Osteoblast (primary cell): Measurements from ENCODE around the gene FOXK1. TPM values are rescaled to one million over a fixed set of nuclear protein-coding genes. Genes with fewer than 3 reads are reported as not detected.

Experiments used
- DNase-seq: peaks from one replicate; pipeline ENCODE4 v3.0.0; 2011; ENCODE audit warnings: low spot score, mixed read lengths; ENCODE audit not compliant: insufficient read length; ENCODE audit errors: missing footprints
- H2AFZ ChIP-seq: 2 replicates; pipeline ENCODE4 v1.6.0; 2011; ENCODE audit warnings: mild to moderate bottlenecking, low read length
- H3K27ac ChIP-seq: 2 replicates; pipeline ENCODE4 v1.5.1; 2011; ENCODE audit warnings: mild to moderate bottlenecking, low read depth, low read length, moderate library complexity
- H3K27me3 ChIP-seq: 2 replicates; pipeline ENCODE4 v1.6.0; 2012; ENCODE audit warnings: mild to moderate bottlenecking, control low read depth, inconsistent platforms, low read length, moderate library complexity; ENCODE audit not compliant: insufficient read depth
- H3K36me3 ChIP-seq: 2 replicates; pipeline ENCODE4 v1.5.1; 2011; ENCODE audit warnings: mild to moderate bottlenecking, low read length, control low read depth, moderate library complexity; ENCODE audit not compliant: insufficient read depth
- H3K4me1 ChIP-seq: 2 replicates; pipeline ENCODE4 v1.5.1; 2011; ENCODE audit warnings: mild to moderate bottlenecking, low read length, control low read depth, moderate library complexity; ENCODE audit not compliant: insufficient read depth
- H3K4me2 ChIP-seq: 2 replicates; pipeline ENCODE4 v1.6.0; 2011; ENCODE audit warnings: mild to moderate bottlenecking, low read length; ENCODE audit not compliant: insufficient read depth
- H3K4me3 ChIP-seq: fragments of 200-600 bp; sonication (generic); 3 replicates; pipeline ENCODE4 v1.5.1; 2012; ENCODE audit warnings: mild to moderate bottlenecking, low read length, inconsistent platforms; ENCODE audit not compliant: insufficient read depth
- H3K79me2 ChIP-seq: 2 replicates; pipeline ENCODE4 v1.6.0; 2012; ENCODE audit warnings: mild to moderate bottlenecking, low read length, control low read depth, inconsistent platforms; ENCODE audit not compliant: insufficient read depth
- H3K9me3 ChIP-seq: 2 replicates; pipeline ENCODE4 v1.5.1; 2011; ENCODE audit warnings: low read depth, low read length, control low read depth
- H4K20me1 ChIP-seq: 2 replicates; pipeline ENCODE4 v1.6.0; 2012; ENCODE audit warnings: mild to moderate bottlenecking, low read length, control low read depth; ENCODE audit not compliant: insufficient read depth
- total RNA-seq: library from RNA; depleted of rRNA; stranded (reverse); fragments of >200 nt; gene quantifications from 2 replicates; pipeline ENCODE4 v1.2.3, GENCODE V29; 2012
- TF ChIP-seq, protein P1 (sequence below): IDR thresholded peaks from 2 replicates; pipeline ENCODE4 v1.5.1; 2011; ENCODE audit warnings: mild to moderate bottlenecking, low read depth, low read length, moderate library complexity; ENCODE audit errors: extremely low read depth

Gene FOXK1
- total RNA-seq, 1 donor: 31.8 TPM

- H4K20me1 ChIP-seq: peaks cover 6% of the 10 kb centered on the region
- H3K9me3 ChIP-seq: no peaks in the 10 kb centered on the region
- no peaks in the 10 kb centered on the region for H3K4me1 ChIP-seq
- H3K27me3 ChIP-seq: no peaks in the 10 kb centered on the region
- peaks cover 40% of the 10 kb centered on the region for H3K36me3 ChIP-seq
- no peak overlapping the region for H3K4me2 ChIP-seq
- TF ChIP-seq, protein P1, sequence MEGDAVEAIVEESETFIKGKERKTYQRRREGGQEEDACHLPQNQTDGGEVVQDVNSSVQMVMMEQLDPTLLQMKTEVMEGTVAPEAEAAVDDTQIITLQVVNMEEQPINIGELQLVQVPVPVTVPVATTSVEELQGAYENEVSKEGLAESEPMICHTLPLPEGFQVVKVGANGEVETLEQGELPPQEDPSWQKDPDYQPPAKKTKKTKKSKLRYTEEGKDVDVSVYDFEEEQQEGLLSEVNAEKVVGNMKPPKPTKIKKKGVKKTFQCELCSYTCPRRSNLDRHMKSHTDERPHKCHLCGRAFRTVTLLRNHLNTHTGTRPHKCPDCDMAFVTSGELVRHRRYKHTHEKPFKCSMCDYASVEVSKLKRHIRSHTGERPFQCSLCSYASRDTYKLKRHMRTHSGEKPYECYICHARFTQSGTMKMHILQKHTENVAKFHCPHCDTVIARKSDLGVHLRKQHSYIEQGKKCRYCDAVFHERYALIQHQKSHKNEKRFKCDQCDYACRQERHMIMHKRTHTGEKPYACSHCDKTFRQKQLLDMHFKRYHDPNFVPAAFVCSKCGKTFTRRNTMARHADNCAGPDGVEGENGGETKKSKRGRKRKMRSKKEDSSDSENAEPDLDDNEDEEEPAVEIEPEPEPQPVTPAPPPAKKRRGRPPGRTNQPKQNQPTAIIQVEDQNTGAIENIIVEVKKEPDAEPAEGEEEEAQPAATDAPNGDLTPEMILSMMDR: no peak
- no peak overlapping the region for H3K27ac ChIP-seq
- peaks cover 35% of the 10 kb centered on the region for H3K79me2 ChIP-seq
- DNase-seq: no peak
- H3K4me3 ChIP-seq: no peak overlapping the region
- H2AFZ ChIP-seq: no peak overlapping the region
Observed at GRCh38 chr7:4783762-4784351, 101.8 kb downstream of the FOXK1 start.

DNA sequence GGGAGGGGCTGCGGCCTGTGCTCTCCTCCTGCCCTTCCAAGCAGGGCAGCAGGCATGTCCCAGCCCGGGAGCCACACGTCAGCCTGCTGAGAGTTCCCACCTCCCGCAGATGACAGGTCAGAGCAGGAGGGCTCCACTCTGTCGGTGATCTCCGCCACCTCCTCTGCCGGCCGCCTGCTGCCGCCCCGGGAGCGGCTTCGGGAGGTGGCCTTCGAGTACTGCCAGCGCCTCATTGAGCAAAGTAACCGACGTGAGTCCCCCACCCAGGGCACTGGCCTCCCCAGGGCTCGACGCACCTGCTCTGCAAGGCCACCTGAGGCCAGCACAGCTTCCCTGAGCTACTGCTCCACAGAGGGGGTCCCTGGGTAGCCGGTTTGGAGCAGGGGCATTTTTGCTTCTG lies 102.7 kb downstream of the FOXK1 start:
- TF ChIP-seq, protein P1: no peak
- no peak overlapping the region for H3K4me3 ChIP-seq
- H2AFZ ChIP-seq: no peak overlapping the region
- no peaks in the 10 kb centered on the region for H3K9me3 ChIP-seq
- H3K4me1 ChIP-seq: no peaks in the 10 kb centered on the region
- peaks cover 33% of the 10 kb centered on the region for H3K79me2 ChIP-seq
- H4K20me1 ChIP-seq: peaks cover 5% of the 10 kb centered on the region
- H3K27ac ChIP-seq: no peak overlapping the region
- no peak for DNase-seq
- peaks cover 40% of the 10 kb centered on the region for H3K36me3 ChIP-seq
- H3K4me2 ChIP-seq: no peak overlapping the region
- H3K27me3 ChIP-seq: no peaks in the 10 kb centered on the region

DNA sequence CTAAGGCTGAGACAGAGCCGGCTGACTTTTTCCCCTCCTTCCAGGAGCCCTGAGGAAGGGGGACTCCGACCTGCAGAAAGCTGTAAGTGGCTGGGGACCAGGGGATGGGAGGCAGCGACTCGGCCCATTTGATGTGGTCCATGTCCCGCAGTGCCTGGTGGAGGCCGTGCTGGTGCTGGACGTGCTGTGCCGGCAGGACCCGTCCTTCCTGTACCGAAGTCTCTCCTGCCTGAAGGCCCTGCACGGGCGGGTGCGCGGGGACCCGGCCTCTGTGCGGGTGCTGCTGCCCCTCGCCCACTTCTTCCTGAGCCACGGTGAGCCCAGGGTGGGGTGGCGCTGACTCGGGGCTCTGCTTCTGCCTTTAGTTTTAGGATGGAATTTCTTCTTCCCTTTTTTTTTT lies 103.3 kb downstream of the FOXK1 start:
- H3K27me3 ChIP-seq: no peaks in the 10 kb centered on the region
- no peak for DNase-seq
- H2AFZ ChIP-seq: no peak overlapping the region
- H3K4me3 ChIP-seq: no peak overlapping the region
- H4K20me1 ChIP-seq: peaks cover 4% of the 10 kb centered on the region
- no peaks in the 10 kb centered on the region for H3K4me1 ChIP-seq
- no peak overlapping the region for H3K4me2 ChIP-seq
- H3K9me3 ChIP-seq: no peaks in the 10 kb centered on the region
- no peak overlapping the region for H3K27ac ChIP-seq
- H3K36me3 ChIP-seq: peaks cover 40% of the 10 kb centered on the region
- H3K79me2 ChIP-seq: peaks cover 28% of the 10 kb centered on the region
- TF ChIP-seq, protein P1: no peak

GRCh38 chr7:4786015-4786414 lies 103.9 kb downstream of the FOXK1 start:
- no peak overlapping the region for H3K4me3 ChIP-seq
- H3K9me3 ChIP-seq: no peaks in the 10 kb centered on the region
- H3K27ac ChIP-seq: no peak overlapping the region
- H2AFZ ChIP-seq: no peak overlapping the region
- peaks cover 23% of the 10 kb centered on the region for H3K79me2 ChIP-seq
- TF ChIP-seq, protein P1: no peak
- DNase-seq: no peak
- peaks cover 4% of the 10 kb centered on the region for H4K20me1 ChIP-seq
- H3K4me1 ChIP-seq: no peaks in the 10 kb centered on the region
- H3K27me3 ChIP-seq: no peaks in the 10 kb centered on the region
- no peak overlapping the region for H3K4me2 ChIP-seq
- H3K36me3 ChIP-seq: peaks cover 38% of the 10 kb centered on the region
